ENCODE measurements around the gene PRODH2.

Gene PRODH2

GRCh38 chr19:35780717-35781116, 31.9 kb downstream of the PRODH2 start:
- no peak for TF ChIP-seq CTCF (IDR thresholded peaks at IDR 0.05; ENCODE audit: control insufficient read depth, insufficient read depth, low read depth, low read length, missing control alignments)
- no peak for DNase-seq (ENCODE audit: low read depth)
- no peak overlapping the region for H3K4me3 ChIP-seq (ENCODE audit: control insufficient read depth, low read depth, low read length)

- DNase-seq (ENCODE audit: low read depth) = no peak
- no peak overlapping the region for H3K4me3 ChIP-seq (ENCODE audit: control insufficient read depth, low read depth, low read length)
- no peak for TF ChIP-seq CTCF (IDR thresholded peaks at IDR 0.05; ENCODE audit: control insufficient read depth, insufficient read depth, low read depth, low read length, missing control alignments)
Observed at GRCh38 chr19:35780058-35780457, 32.6 kb downstream of the PRODH2 start.

- TF ChIP-seq CTCF (IDR thresholded peaks at IDR 0.05; ENCODE audit: control insufficient read depth, insufficient read depth, low read depth, low read length, missing control alignments) = no peak
- no peak for DNase-seq (ENCODE audit: low read depth)
- H3K4me3 ChIP-seq (ENCODE audit: control insufficient read depth, low read depth, low read length) = no peak overlapping the region
Observed at GRCh38 chr19:35779033-35779432, 33.6 kb downstream of the PRODH2 start.

- H3K4me3 ChIP-seq (ENCODE audit: control insufficient read depth, low read depth, low read length) = no peak overlapping the region
- no peak for DNase-seq (ENCODE audit: low read depth)
- TF ChIP-seq CTCF (IDR thresholded peaks at IDR 0.05; ENCODE audit: control insufficient read depth, insufficient read depth, low read depth, low read length, missing control alignments) = no peak
Observed at GRCh38 chr19:35777961-35778360, 34.7 kb downstream of the PRODH2 start.

- H3K4me3 ChIP-seq (ENCODE audit: control insufficient read depth, low read depth, low read length) = no peak overlapping the region
- TF ChIP-seq CTCF (IDR thresholded peaks at IDR 0.05; ENCODE audit: control insufficient read depth, insufficient read depth, low read depth, low read length, missing control alignments) = no peak
- no peak for DNase-seq (ENCODE audit: low read depth)
Observed at GRCh38 chr19:35777086-35777841, 35.4 kb downstream of the PRODH2 start.

- DNase-seq (ENCODE audit: low read depth) = no peak
Observed at GRCh38 chr19:35776102-35776788, 36.4 kb downstream of the PRODH2 start.

More at GRCh38 chr19:35776102-35776788, 36.4 kb downstream of the PRODH2 start:
- H3K4me3 ChIP-seq (ENCODE audit: control insufficient read depth, low read depth, low read length) = peak overlapping the region; percentile 97
- no peak for TF ChIP-seq CTCF (IDR thresholded peaks at IDR 0.05; ENCODE audit: control insufficient read depth, insufficient read depth, low read depth, low read length, missing control alignments)

All from AG09309 (cell line).